ENCODE results near the gene MT2A. TPM values are rescaled to one million over a fixed set of nuclear protein-coding genes. Genes with fewer than 3 reads are reported as not detected.

The MT2A gene
- total and polyA plus RNA-seq, 2 of the 13 experiments (the other 11 are each of a cell fraction or from before 2014, with no cell fraction given), result 135 to 371 TPM

- no peak for TF ChIP-seq DRAP1 (CRISPR knock-in tag; IDR thresholded peaks at IDR 0.05)
- no peak for TF ChIP-seq PREB (CRISPR knock-in tag; IDR thresholded peaks at IDR 0.05)
- no peak for TF ChIP-seq TMF1 (CRISPR knock-in tag; IDR thresholded peaks at IDR 0.05; ENCODE audit: low read depth)
- no peak for TF ChIP-seq ASH2L (IDR thresholded peaks at IDR 0.05; ENCODE audit: insufficient read length, low read depth, low read length)
- peak; percentile 23; the same call in 1 of the 2 replicates for TF ChIP-seq NCOA1 (CRISPR knock-in tag; IDR thresholded peaks at IDR 0.05)
- TF ChIP-seq BATF2 (CRISPR knock-in tag; IDR thresholded peaks at IDR 0.05), result no peak
- TF ChIP-seq ZFX (CRISPR knock-in tag; IDR thresholded peaks at IDR 0.05; ENCODE audit: low read depth), result peak; percentile 20
- TF ChIP-seq ZNF510 (CRISPR knock-in tag; IDR thresholded peaks at IDR 0.05; ENCODE audit: low read depth), result no peak
- TF ChIP-seq ZNF468 (CRISPR knock-in tag; IDR thresholded peaks at IDR 0.05), result no peak
- TF ChIP-seq ZNF780A (CRISPR knock-in tag; IDR thresholded peaks at IDR 0.05), result no peak
- TF ChIP-seq HDAC2 (CRISPR knock-in tag; IDR thresholded peaks at IDR 0.05), result no peak
- TF ChIP-seq NPAS2 (CRISPR knock-in tag; IDR thresholded peaks at IDR 0.05; ENCODE audit: borderline replicate concordance), result no peak
- no peak for TF ChIP-seq ZNF773 (CRISPR knock-in tag; IDR thresholded peaks at IDR 0.05; ENCODE audit: borderline replicate concordance)
- TF ChIP-seq KLF16 (CRISPR knock-in tag; IDR thresholded peaks at IDR 0.05), result 0 out of 4 replicates have a peak, but pooled peaks of 1 of the 2 experiments have one; percentile 22
- no peak for TF ChIP-seq ZNF10 (CRISPR knock-in tag; IDR thresholded peaks at IDR 0.05; ENCODE audit: borderline replicate concordance, low read depth)
- TF ChIP-seq ZFP1 (CRISPR knock-in tag; IDR thresholded peaks at IDR 0.05), result no peak
- TF ChIP-seq BRD4 (CRISPR knock-in tag; IDR thresholded peaks at IDR 0.05), result no peak
- TF ChIP-seq ZSCAN22 (CRISPR knock-in tag; IDR thresholded peaks at IDR 0.05), result no peak
- 0 out of 4 replicates have a peak, but pooled peaks of 1 of the 2 experiments have one; percentile 3 for TF ChIP-seq NR2F1 (CRISPR knock-in tag; IDR thresholded peaks at IDR 0.05)
- no peak for TF ChIP-seq EZH2 (conservative IDR thresholded peaks at IDR 0.05; ENCODE audit: low read depth, low read length)
- peak; percentile 22; the same call in 1 of the 2 replicates for TF ChIP-seq PHF8 (CRISPR knock-in tag; IDR thresholded peaks at IDR 0.05)
- TF ChIP-seq TBX2 (CRISPR knock-in tag; IDR thresholded peaks at IDR 0.05; ENCODE audit: borderline replicate concordance), result no peak
- TF ChIP-seq LBX2 (CRISPR knock-in tag; IDR thresholded peaks at IDR 0.05; ENCODE audit: borderline replicate concordance), result 0 out of 2 replicates have a peak, but pooled peaks have one; percentile 13
Measured at GRCh38 chr16:56607675-56608042, 725 bp upstream of the MT2A start (continued).
